Progenitor cell of endocrine pancreas (in vitro differentiated cells): ENCODE results near the gene SLC16A4. TPM values are rescaled to one million over a fixed set of nuclear protein-coding genes. Genes with fewer than 3 reads are reported as not detected.
"Not testable (repeated sequence)": the region's sequence is repeated elsewhere in the genome, so short reads cannot be mapped to it uniquely, and the experiment has no call there.

Experiments used
- DNase-seq: peaks from one replicate; pipeline ENCODE4 v3.0.0; 2021; ENCODE audit warnings: low spot score; ENCODE audit not compliant: unreplicated experiment
- H3K27ac Mint-ChIP-seq: 2 replicates; pipeline ENCODE4 v1.8.0; 2021; ENCODE audit warnings: mild to moderate bottlenecking, moderate library complexity, mixed read lengths
- H3K27me3 Mint-ChIP-seq: 2 replicates; pipeline ENCODE4 v1.8.0; 2021; ENCODE audit warnings: mixed read lengths
- H3K36me3 Mint-ChIP-seq: 2 replicates; pipeline ENCODE4 v1.8.0; 2022; ENCODE audit warnings: mixed read lengths; ENCODE audit not compliant: insufficient read depth
- H3K4me1 Mint-ChIP-seq: 2 replicates; pipeline ENCODE4 v1.8.0; 2021; ENCODE audit warnings: low read depth, mixed read lengths
- H3K4me3 Mint-ChIP-seq: 2 replicates; pipeline ENCODE4 v1.8.0; 2021; ENCODE audit warnings: low read depth, mild to moderate bottlenecking, moderate library complexity, mixed read lengths
- H3K9me3 Mint-ChIP-seq: 2 replicates; pipeline ENCODE4 v1.8.0; 2021; ENCODE audit warnings: low read depth, mixed read lengths
- total RNA-seq: library from RNA; stranded (reverse); gene quantifications from 2 replicates; pipeline ENCODE4 v1.2.1, GENCODE V29; 2021
- TF ChIP-seq, protein P1 (sequence below): fragments of 200-600 bp; sonication (generic); IDR thresholded peaks from one replicate; pipeline ENCODE4 v1.5.0; 2021; ENCODE audit warnings: antibody characterized with exemption, mild to moderate bottlenecking; ENCODE audit not compliant: unreplicated experiment

The SLC16A4 gene
- total RNA-seq, 1 donor from 2014 or later: 0.46 TPM

DNA sequence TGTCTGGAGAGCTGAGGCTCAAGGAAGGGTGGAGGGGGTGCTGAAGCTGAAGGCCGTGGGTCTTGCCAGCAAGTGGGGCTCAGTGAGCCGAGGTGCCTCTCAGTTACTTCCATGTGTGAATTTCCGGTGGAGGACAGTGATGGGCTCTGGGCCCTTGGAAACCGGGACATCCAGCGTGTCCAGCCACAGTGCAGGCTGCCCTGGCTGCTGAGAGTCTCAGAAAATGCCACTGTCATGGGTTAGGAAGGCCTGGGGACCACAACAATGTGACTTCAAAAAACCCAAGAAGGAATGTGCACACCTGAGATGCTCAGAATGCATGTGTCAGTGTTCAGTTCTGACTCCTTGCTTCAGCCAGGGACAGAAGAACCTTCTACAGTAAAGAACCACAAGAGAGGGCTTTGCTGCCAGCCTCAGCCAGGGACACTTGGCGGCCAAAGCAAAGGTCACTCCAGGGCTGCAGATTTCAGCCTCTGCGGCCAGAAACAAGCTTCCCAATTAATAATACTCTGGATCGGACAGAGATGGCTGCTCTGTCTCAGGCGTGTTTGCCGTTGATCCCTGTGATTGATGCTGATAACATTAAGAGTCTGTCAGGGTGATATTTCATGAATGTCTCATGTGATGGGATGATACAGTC lies 29.3 kb upstream of the SLC16A4 start:
- no peaks in the 10 kb centered on the region for H3K9me3 Mint-ChIP-seq
- no peaks in the 10 kb centered on the region for H3K36me3 Mint-ChIP-seq
- H3K4me1 Mint-ChIP-seq: no peaks in the 10 kb centered on the region

DNA sequence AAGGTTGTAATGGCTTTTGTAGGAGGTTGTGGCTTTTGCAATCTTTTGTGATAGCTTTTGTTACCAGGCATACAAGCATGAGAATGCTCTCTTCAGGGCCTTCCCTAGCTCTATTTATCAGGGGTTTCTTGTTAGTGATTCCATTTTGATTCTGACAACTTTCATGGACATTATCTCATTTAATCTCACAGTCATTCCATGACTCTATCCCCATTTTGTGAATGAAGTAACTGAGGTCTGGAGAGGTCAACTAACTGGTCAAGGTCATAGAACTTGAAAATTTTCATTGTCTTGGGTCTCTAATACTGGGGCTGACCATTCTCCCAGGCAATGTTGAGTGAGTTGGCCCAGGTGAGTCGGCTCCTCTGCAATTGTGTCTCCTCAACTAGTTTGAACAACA lies 27.9 kb upstream of the SLC16A4 start:
- TF ChIP-seq, protein P1, sequence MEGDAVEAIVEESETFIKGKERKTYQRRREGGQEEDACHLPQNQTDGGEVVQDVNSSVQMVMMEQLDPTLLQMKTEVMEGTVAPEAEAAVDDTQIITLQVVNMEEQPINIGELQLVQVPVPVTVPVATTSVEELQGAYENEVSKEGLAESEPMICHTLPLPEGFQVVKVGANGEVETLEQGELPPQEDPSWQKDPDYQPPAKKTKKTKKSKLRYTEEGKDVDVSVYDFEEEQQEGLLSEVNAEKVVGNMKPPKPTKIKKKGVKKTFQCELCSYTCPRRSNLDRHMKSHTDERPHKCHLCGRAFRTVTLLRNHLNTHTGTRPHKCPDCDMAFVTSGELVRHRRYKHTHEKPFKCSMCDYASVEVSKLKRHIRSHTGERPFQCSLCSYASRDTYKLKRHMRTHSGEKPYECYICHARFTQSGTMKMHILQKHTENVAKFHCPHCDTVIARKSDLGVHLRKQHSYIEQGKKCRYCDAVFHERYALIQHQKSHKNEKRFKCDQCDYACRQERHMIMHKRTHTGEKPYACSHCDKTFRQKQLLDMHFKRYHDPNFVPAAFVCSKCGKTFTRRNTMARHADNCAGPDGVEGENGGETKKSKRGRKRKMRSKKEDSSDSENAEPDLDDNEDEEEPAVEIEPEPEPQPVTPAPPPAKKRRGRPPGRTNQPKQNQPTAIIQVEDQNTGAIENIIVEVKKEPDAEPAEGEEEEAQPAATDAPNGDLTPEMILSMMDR: no peak
- H3K27me3 Mint-ChIP-seq: peaks cover 8% of the 10 kb centered on the region
- H3K36me3 Mint-ChIP-seq: no peaks in the 10 kb centered on the region
- no peak overlapping the region for H3K27ac Mint-ChIP-seq
- DNase-seq: no peak
- H3K9me3 Mint-ChIP-seq: no peaks in the 10 kb centered on the region
- H3K4me1 Mint-ChIP-seq: no peaks in the 10 kb centered on the region
- H3K4me3 Mint-ChIP-seq: no peak overlapping the region

More for the DNA sequence above, 29.3 kb upstream of the SLC16A4 start:
- no peak for DNase-seq
- TF ChIP-seq, protein P1: no peak
- Mint-ChIP-seq H3K27ac (no peak overlapping the region), H3K27me3 (peaks cover 11% of the 10 kb centered on the region), H3K4me3 (no peak overlapping the region)

DNA sequence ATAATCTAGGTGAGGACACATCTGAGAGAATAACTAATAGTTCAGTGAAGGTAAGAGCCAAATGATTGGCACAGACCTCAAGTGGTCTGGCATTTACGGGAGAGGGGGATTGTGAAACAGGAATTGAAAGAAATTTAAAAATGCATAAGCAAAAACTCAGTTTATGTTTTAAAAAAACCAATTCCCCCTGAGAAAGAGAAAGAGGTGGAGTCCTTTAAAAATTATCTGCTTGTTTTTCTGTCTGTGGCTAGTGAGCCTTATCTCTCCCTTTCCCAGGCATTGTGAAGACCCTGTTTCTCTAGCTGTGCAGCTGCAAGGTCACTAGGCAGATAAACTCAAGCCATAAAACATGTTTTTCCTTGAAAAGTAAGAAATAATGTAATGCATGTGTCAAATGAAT lies 22.2 kb upstream of the SLC16A4 start:
- H3K9me3 Mint-ChIP-seq, H3K36me3 Mint-ChIP-seq, DNase-seq, H3K27me3 Mint-ChIP-seq, H3K4me3 Mint-ChIP-seq, H3K27ac Mint-ChIP-seq, H3K4me1 Mint-ChIP-seq: not testable (repeated sequence)

DNA sequence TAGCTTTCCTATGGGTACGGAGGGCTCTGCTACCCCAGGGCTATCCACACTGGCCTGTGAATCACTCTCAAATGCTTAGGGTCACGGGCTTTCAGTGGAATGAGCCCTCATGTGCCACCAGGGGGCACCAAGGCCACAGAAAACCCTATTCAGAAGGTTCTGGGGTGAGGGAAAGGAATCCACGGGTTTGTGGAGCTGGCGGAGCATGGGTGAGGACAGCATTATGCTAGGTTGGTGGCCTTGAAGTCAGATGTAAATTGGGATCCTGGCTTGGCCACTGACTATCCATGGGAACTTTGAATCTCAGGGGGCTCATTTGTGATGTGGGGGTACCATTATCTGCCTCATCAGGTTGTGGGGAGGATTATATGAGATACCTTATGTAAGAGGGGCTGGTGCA lies 21.8 kb upstream of the SLC16A4 start:
- Mint-ChIP-seq H3K27ac (no peak overlapping the region), H3K4me3 (no peak overlapping the region), H3K4me1 (peaks cover 14% of the 10 kb centered on the region), H3K27me3 (peaks cover 5% of the 10 kb centered on the region), H3K36me3 (no peaks in the 10 kb centered on the region), H3K9me3 (no peaks in the 10 kb centered on the region)
- DNase-seq: peak; percentile 67
- TF ChIP-seq, protein P1: peak; percentile 79

DNA sequence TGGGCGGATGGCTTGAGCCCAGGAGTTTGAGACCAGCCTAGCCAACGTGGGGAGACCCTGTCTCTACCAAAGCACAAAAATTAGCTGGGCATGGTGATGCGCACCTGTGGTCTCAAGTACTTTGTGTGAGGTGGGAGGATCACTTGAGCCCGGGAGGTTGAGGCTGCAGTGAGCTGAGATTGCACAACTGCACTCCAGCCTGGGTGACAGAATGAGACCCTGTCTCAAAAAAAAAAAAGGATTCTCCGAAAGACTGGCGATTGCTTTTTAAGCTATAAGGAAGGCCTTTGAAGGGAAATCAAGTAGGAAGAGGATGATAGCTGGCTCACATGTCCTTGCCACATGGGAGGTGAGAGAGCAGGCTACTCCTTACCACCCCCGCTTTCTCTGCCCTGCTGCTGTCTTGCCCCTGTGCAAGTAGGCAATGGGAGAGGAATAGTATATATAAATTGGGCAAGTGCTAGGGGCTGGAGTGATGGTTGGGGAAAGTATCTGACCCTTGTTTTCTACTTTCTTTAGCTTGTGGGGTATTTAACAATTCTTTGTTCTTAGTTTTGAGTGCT lies 20.4 kb upstream of the SLC16A4 start:
- H3K4me3 Mint-ChIP-seq: no peak overlapping the region
- H3K27me3 Mint-ChIP-seq: peaks cover 5% of the 10 kb centered on the region
- TF ChIP-seq, protein P1: no peak
- H3K27ac Mint-ChIP-seq: no peak overlapping the region
- no peak for DNase-seq
- H3K4me1 Mint-ChIP-seq: peaks cover 22% of the 10 kb centered on the region
- H3K9me3 Mint-ChIP-seq: no peaks in the 10 kb centered on the region
- H3K36me3 Mint-ChIP-seq: no peaks in the 10 kb centered on the region

DNA sequence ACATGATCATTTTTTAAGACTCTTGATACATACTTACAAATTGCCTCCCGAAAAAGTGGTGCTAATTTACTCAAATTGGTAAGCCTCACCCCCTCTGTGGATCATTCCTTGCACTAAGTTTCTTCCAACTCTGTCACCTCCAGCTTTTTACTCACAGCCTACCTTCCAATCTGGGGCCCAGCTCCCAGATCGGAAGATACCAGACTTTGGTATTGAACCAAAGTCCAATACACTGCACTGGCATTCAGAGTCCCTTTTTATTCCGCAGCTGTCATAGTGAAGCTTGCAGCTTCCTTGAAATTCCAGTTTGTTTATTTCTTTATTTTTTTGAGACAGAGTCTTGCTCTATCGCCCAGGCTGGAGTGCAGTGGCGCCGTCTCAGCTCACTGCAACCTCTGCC lies 18.5 kb upstream of the SLC16A4 start:
- DNase-seq: no peak
- H3K4me1 Mint-ChIP-seq: peaks cover 24% of the 10 kb centered on the region
- TF ChIP-seq, protein P1: no peak
- H3K27ac Mint-ChIP-seq: peak overlapping the region; percentile 55
- H3K4me3 Mint-ChIP-seq: peak overlapping the region; percentile 99
- no peaks in the 10 kb centered on the region for H3K36me3 Mint-ChIP-seq
- peaks cover under 1% of the 10 kb centered on the region for H3K27me3 Mint-ChIP-seq
- no peaks in the 10 kb centered on the region for H3K9me3 Mint-ChIP-seq
